SKM-1 treated with dmso at 0.1 percent for 144 hours (cell line): ENCODE results near the gene ZNF773.

ENCODE experiments used
- DNase-seq: peaks from one replicate; lab custom pipeline; 2025; ENCODE audit not compliant: unreplicated experiment; lab: John Stamatoyannopoulos, UW

Gene ZNF773

DNA sequence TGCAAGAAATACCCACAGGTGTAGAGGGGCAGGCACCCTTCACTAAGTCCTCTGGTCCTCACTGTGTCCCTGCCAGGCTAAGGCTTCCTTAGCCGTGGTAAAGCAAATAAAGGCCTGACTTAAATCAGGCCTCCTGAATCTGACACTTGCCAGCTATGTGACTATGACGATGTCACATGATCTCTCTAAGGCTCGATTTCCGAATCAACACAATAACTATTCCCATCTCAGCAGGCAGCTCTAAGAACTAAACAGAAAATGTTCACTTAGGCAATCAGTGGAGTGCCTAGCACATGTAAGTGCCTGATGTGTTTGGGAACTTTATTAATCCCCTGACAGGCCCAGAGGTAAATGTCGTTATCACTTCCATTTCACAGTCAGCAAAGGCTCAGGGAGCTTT is 57.9 kb downstream of the ZNF773 start:
- no peak for DNase-seq
